ENCODE measurements around the gene SYT5.

- no peak for TF ChIP-seq CTCF (CRISPR knock-in tag; IDR thresholded peaks at IDR 0.05)
- TF ChIP-seq ZNF121 (CRISPR knock-in tag; IDR thresholded peaks at IDR 0.05) = no peak
- TF ChIP-seq TBL1XR1 (IDR thresholded peaks at IDR 0.05; ENCODE audit: borderline replicate concordance, low read length, partially characterized antibody) = no peak
- TF ChIP-seq, protein P1, sequence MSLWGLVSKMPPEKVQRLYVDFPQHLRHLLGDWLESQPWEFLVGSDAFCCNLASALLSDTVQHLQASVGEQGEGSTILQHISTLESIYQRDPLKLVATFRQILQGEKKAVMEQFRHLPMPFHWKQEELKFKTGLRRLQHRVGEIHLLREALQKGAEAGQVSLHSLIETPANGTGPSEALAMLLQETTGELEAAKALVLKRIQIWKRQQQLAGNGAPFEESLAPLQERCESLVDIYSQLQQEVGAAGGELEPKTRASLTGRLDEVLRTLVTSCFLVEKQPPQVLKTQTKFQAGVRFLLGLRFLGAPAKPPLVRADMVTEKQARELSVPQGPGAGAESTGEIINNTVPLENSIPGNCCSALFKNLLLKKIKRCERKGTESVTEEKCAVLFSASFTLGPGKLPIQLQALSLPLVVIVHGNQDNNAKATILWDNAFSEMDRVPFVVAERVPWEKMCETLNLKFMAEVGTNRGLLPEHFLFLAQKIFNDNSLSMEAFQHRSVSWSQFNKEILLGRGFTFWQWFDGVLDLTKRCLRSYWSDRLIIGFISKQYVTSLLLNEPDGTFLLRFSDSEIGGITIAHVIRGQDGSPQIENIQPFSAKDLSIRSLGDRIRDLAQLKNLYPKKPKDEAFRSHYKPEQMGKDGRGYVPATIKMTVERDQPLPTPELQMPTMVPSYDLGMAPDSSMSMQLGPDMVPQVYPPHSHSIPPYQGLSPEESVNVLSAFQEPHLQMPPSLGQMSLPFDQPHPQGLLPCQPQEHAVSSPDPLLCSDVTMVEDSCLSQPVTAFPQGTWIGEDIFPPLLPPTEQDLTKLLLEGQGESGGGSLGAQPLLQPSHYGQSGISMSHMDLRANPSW (CRISPR knock-in tag; IDR thresholded peaks at IDR 0.05; ENCODE audit: borderline replicate concordance) = no peak
- no peak for TF ChIP-seq ZFX (CRISPR knock-in tag; IDR thresholded peaks at IDR 0.05; ENCODE audit: low read depth)
- TF ChIP-seq ZNF17 (CRISPR knock-in tag; IDR thresholded peaks at IDR 0.05) = no peak
- TF ChIP-seq TBP (CRISPR knock-in tag; IDR thresholded peaks at IDR 0.05) = no peak
- no peak for TF ChIP-seq EP300 (IDR thresholded peaks at IDR 0.05; ENCODE audit: low read depth in 2 of 2, low read length in 2 of 2)
- TF ChIP-seq EP300 (CRISPR knock-in tag; IDR thresholded peaks at IDR 0.05; ENCODE audit: borderline replicate concordance) = no peak
- TF ChIP-seq FOSL2 (CRISPR knock-in tag; IDR thresholded peaks at IDR 0.05) = no peak
- TF ChIP-seq RNF2 (conservative IDR thresholded peaks at IDR 0.05; ENCODE audit: low read depth) = no peak
- TF ChIP-seq ZNF7 (CRISPR knock-in tag; IDR thresholded peaks at IDR 0.05) = no peak
- TF ChIP-seq ZNF343 (CRISPR knock-in tag; IDR thresholded peaks at IDR 0.05) = no peak
- no peak for TF ChIP-seq ATF7 (IDR thresholded peaks at IDR 0.05)
- TF ChIP-seq ATF7 (CRISPR knock-in tag; IDR thresholded peaks at IDR 0.05) = no peak
These were observed 46.2 kb upstream of the SYT5 start for GRCh38 chr19:55226273-55226672.
